Stimulated activated naive CD4-positive, alpha-beta T cell treated with Interleukin-2 at 50 U/mL for 16 hours (primary cell): ENCODE results near the gene ABCA10.

Experiments used
- DNase-seq: peaks from one replicate; lab custom pipeline; 2025; lab: John Stamatoyannopoulos, UW

Gene ABCA10

GRCh38 chr17:69103557-69104233, 124.9 kb downstream of the ABCA10 start:
- DNase-seq, result no peak

GRCh38 chr17:69098625-69099024, 130.0 kb downstream of the ABCA10 start:
- DNase-seq, result no peak
